ENCODE measurements around the gene CHN2.

CHN2 gene

DNA sequence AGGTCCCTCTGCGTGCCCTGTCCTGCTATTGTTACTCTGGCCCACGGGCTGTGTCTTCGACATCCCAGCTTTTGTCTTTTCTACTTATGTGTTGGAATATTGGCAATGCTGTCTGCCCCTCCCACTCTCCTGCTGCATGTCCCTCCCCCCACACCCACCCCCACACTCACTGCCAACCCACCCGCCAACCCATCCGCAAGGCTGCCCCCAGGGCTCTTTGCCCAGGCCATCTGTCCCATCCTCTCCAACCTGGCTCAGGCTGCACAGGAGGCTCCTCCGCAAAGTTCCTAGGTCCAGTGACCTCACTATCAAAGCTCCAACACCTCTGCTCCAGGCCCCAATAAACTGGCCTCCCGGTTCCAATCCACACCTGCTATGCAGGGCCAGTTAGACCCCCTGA lies 202.0 kb downstream of the CHN2 start:
- H3K27ac ChIP-seq = no peak overlapping the region
- TF ChIP-seq, protein P1, sequence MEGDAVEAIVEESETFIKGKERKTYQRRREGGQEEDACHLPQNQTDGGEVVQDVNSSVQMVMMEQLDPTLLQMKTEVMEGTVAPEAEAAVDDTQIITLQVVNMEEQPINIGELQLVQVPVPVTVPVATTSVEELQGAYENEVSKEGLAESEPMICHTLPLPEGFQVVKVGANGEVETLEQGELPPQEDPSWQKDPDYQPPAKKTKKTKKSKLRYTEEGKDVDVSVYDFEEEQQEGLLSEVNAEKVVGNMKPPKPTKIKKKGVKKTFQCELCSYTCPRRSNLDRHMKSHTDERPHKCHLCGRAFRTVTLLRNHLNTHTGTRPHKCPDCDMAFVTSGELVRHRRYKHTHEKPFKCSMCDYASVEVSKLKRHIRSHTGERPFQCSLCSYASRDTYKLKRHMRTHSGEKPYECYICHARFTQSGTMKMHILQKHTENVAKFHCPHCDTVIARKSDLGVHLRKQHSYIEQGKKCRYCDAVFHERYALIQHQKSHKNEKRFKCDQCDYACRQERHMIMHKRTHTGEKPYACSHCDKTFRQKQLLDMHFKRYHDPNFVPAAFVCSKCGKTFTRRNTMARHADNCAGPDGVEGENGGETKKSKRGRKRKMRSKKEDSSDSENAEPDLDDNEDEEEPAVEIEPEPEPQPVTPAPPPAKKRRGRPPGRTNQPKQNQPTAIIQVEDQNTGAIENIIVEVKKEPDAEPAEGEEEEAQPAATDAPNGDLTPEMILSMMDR (conservative IDR thresholded peaks at IDR 0.05) = no peak

GRCh38 chr7:29397398-29397797 lies 202.8 kb downstream of the CHN2 start:
- TF ChIP-seq, protein P1 (conservative IDR thresholded peaks at IDR 0.05) = no peak
- H3K27ac ChIP-seq = no peak overlapping the region

DNA sequence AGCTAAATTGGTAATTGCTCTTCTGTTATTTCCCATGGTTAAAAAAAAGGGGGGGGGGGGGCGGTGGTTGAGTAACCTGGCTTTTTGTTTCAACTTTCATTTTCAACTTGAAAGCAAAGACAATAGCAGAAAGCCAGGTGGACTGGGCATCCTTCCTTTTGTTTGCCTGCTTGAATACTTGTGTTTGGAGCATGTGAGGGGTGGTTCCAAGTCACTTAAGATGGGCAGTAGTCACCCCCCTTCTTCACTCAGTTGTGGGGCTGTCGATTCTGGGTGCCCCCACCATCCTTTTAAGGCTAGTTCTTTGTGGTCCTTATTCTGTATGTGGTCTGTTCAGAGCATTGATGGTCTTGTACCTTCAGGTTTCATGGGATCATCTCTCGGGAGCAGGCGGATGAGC lies 203.4 kb downstream of the CHN2 start:
- no peak overlapping the region for H3K27ac ChIP-seq
- TF ChIP-seq, protein P1 (conservative IDR thresholded peaks at IDR 0.05) = no peak

DNA sequence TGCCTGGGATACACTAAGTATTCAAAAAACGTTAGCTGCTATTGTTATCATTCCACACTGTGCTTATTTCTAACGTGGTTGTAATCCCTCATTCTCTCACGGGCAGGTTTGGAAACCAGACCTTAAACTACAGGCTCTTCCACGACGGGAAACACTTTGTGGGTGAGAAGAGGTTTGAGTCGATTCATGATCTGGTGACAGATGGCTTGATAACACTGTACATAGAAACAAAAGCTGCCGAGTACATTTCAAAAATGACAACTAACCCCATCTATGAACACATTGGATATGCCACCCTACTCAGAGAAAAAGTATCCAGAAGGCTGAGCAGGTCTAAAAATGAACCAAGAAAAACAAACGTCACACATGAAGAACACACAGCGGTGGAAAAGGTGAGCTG lies 205.9 kb downstream of the CHN2 start:
- TF ChIP-seq, protein P1 (conservative IDR thresholded peaks at IDR 0.05) = no peak
- no peak overlapping the region for H3K27ac ChIP-seq

DNA sequence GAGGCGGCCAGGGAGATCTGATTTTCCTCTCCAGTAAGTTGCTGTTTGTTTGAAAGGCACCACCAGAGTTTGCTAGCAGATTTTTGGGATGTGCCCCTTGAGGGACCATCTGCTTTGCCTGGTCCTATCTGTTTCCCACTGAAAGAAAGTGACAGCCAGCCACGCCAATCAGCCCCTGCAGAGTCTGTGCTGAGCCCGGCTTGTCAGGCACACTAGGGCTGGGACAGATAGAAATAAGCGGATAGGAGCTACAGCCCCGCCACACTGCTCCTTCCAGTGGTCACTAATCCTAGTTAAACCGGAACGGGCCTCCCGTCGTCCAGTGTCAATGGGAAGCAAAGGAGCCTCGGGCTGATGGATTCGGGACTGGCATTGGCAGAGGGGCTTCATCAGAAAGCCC lies 207.2 kb downstream of the CHN2 start:
- H3K27ac ChIP-seq = no peak overlapping the region
- TF ChIP-seq, protein P1 (conservative IDR thresholded peaks at IDR 0.05) = no peak

DNA sequence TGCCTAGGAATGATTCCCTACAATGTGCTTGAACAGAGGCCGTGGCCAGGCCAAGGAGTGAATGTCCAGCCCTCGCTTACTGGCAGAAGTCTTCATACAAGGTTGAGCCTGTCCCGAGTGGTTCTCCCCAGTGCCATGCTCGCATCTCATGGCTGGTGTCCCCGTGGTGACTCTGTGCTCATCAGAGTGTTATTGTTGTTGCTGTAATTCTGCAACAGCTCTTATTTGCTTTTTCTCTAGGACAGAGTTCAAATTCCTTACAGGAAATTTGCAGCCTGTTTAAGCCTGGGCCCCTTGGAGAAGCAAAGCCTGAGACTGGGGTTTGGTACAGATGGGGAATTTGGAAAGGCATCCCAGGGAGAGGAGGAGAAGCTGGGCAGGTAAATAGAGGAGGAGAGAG lies 211.3 kb downstream of the CHN2 start:
- TF ChIP-seq, protein P1 (conservative IDR thresholded peaks at IDR 0.05) = no peak

DNA sequence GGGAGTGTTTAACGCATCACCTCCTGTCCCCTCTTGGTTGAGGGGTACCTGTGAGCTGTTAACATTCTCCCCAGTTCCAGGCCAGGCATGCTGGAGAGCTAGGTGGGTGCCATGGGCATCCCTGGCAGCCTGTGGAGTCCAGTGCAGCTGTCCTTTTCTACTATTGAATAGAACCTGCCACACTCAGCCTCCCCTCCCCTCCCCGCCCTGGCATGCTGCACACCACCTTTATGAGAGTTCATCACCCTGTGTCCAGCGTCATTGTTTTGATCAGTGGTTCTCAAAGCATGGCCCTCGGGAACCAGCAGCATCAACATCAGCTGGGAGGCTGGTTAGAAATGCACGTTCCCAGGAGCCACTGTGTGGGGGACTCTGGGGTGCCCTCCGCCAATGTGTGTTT lies 211.8 kb downstream of the CHN2 start:
- TF ChIP-seq, protein P1 (conservative IDR thresholded peaks at IDR 0.05) = no peak
- H3K27ac ChIP-seq = no peak overlapping the region

More for the DNA sequence above, 211.3 kb downstream of the CHN2 start:
- H3K27ac ChIP-seq = no peak overlapping the region

- TF ChIP-seq, protein P1 (conservative IDR thresholded peaks at IDR 0.05) = peak; percentile 73
These were observed 214.3 kb downstream of the CHN2 start for GRCh38 chr7:29408841-29409243.

More at GRCh38 chr7:29408841-29409243, 214.3 kb downstream of the CHN2 start:
- no peak overlapping the region for H3K27ac ChIP-seq

All from VCaP (cell line).